Breast epithelium (tissue), 4 donors: Measurements from ENCODE around the gene STAMBPL1. TPM values are rescaled to one million over a fixed set of nuclear protein-coding genes. Genes with fewer than 3 reads are reported as not detected.
A peak's percentile ranks its signal among the peaks of the same experiment; 100 is the strongest.

Source experiments
- DNase-seq, 2 donors: peaks; one replicate each; pipeline ENCODE4 v3.0.0-alpha.2; 2019; ENCODE audit warnings: low spot score in 2 of 2
- H3K27ac ChIP-seq, 2 donors: fragments of 200-600 bp; sonication (generic) in 1 of 2; one replicate each; pipeline ENCODE4 v1.5.1; 2016 to 2019; ENCODE audit warnings: mild to moderate bottlenecking in 1 of 2
- H3K27me3 ChIP-seq, 2 donors: fragments of 200-600 bp; sonication (generic) in 1 of 2; one replicate each; pipeline versions ENCODE4 v1.5.1 to v1.6.0; 2017 to 2019; ENCODE audit warnings: control low read depth in 1 of 2, mild to moderate bottlenecking in 1 of 2
- H3K36me3 ChIP-seq: fragments of 200-600 bp; one replicate; pipeline ENCODE4 v1.5.1; 2019
- H3K4me1 ChIP-seq, 2 donors: fragments of 200-600 bp; sonication (generic); one replicate each; pipeline ENCODE4 v1.5.1; 2016 to 2019; ENCODE audit warnings: control low read depth in 1 of 2
- H3K4me3 ChIP-seq, 3 donors: fragments of 200-600 bp; sonication (generic); 1 replicate in 2 of 3; 2 replicates in 1 of 3; pipeline ENCODE4 v1.5.1; 2016 to 2019; ENCODE audit warnings: mild to moderate bottlenecking in 3 of 3, moderate library complexity in 2 of 3
- H3K9me3 ChIP-seq, 2 donors: fragments of 200-600 bp; sonication (generic) in 1 of 2; one replicate each; pipeline ENCODE4 v1.5.1; 2016 to 2019; ENCODE audit warnings: control low read depth in 1 of 2
- POLR2A ChIP-seq: fragments of 450-650 bp; IDR thresholded peaks from one replicate; pipeline ENCODE4 v1.6.1; 2016; ENCODE audit warnings: antibody characterized with exemption, mild to moderate bottlenecking, moderate library complexity
- POLR2AphosphoS5 ChIP-seq, 3 donors: sonication (generic); formaldehyde crosslinking; IDR thresholded peaks; one replicate each; pipeline ENCODE4 v1.6.1; 2017; ENCODE audit warnings: antibody characterized with exemption in 3 of 3
- intact Hi-C: fragments of 100-400 bp; cut with DNase I; formaldehyde crosslinking; loops from one replicate; pipeline ENCODE4 v1.15.1; 2023; ENCODE audit warnings: low total_unique reads
- total RNA-seq, 3 donors: library from RNA; depleted of rRNA; stranded (reverse); fragments of >200 nt; gene quantifications; one replicate each; pipeline ENCODE4 v1.1.0, GENCODE V29; 2016
- TF ChIP-seq, protein P1 (sequence below), 3 donors: fragments of 450-650 bp; IDR thresholded peaks; one replicate each; pipeline ENCODE4 v1.5.1; 2016 to 2017; ENCODE audit warnings: antibody characterized with exemption in 3 of 3, mild to moderate bottlenecking in 3 of 3, moderate library complexity in 3 of 3

STAMBPL1 gene
- total RNA-seq, 3 donors from 2014 or later: 17.1 to 21.0 (median 17.9) TPM

DNA sequence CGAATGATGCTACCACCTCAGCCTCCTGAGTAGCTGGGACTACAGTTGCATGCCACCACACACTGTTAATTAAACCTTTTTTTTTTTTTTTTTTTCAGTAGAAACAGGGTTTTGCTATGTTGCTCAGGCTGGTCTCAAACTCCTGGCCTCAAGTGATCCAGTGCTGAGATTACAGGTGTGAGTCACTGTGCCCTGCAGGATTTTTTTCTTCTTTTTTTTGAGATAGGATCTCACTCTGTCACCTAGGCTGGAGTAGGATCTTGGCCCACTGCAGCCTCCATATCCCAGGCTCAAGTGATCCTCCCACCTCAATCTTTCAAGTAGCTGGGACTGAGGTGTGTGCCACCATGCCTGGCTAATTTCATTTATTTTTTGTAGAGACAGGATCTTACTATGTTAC is 66.2 kb downstream of the STAMBPL1 start:
- DNase-seq: no peak
- Histone ChIP-seq H3K36me3 (no peaks in the 10 kb centered on the region), H3K4me3 (peak overlapping the region in 1 of 3 donors; percentile 13), H3K27me3 (no peaks in the 10 kb centered on the region), H3K27ac (no peak overlapping the region), H3K4me1 (no peaks in the 10 kb centered on the region), H3K9me3 (no peaks in the 10 kb centered on the region)
- TF ChIP-seq POLR2A: no peak
- TF ChIP-seq, protein P1, sequence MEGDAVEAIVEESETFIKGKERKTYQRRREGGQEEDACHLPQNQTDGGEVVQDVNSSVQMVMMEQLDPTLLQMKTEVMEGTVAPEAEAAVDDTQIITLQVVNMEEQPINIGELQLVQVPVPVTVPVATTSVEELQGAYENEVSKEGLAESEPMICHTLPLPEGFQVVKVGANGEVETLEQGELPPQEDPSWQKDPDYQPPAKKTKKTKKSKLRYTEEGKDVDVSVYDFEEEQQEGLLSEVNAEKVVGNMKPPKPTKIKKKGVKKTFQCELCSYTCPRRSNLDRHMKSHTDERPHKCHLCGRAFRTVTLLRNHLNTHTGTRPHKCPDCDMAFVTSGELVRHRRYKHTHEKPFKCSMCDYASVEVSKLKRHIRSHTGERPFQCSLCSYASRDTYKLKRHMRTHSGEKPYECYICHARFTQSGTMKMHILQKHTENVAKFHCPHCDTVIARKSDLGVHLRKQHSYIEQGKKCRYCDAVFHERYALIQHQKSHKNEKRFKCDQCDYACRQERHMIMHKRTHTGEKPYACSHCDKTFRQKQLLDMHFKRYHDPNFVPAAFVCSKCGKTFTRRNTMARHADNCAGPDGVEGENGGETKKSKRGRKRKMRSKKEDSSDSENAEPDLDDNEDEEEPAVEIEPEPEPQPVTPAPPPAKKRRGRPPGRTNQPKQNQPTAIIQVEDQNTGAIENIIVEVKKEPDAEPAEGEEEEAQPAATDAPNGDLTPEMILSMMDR (IDR thresholded peaks at IDR 0.05): no peak
- TF ChIP-seq POLR2AphosphoS5 (IDR thresholded peaks at IDR 0.05): no peak
- intact Hi-C loops: no loop called here

DNA sequence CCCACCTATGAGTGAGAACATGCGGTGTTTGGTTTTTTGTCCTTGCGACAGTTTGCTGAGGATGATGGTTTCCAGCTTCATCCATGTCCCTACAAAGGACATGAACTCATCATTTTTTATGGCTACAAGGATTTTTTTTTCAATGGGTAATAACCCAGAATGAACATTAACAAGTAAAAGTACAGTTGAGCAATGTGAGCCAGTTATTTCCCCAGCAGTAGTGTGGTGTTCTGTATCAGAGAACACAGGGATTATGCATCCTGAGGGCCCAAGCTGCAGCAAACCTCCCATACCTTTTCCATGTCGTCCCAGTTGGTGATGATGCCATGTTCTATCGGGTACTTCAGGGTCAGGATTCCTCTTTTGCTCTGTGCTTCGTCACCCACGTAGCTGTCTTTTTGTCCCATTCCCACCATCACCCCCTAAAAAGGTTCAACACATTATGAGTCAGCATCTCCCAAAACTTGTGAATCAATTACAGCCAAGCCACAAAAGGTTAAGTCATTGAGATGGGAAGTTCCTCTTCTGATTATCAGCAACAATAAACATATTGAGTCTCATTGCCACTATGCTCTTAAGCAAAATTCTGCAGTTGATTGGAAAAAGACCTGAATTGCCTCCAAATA is 67.0 kb downstream of the STAMBPL1 start:
- peak overlapping the region; percentile 26 to 45 (median 29) for H3K4me3 ChIP-seq
- intact Hi-C loops: no loop called here
- no peaks in the 10 kb centered on the region for H3K36me3 ChIP-seq
- H3K27me3 ChIP-seq: no peaks in the 10 kb centered on the region
- H3K27ac ChIP-seq: peak overlapping the region in 1 of 2 donors; percentile 40
- H3K9me3 ChIP-seq: no peaks in the 10 kb centered on the region
- TF ChIP-seq POLR2A (no peak), POLR2AphosphoS5 (IDR thresholded peaks at IDR 0.05) (no peak)
- TF ChIP-seq, protein P1 (IDR thresholded peaks at IDR 0.05): no peak
- no peaks in the 10 kb centered on the region for H3K4me1 ChIP-seq
- DNase-seq: no peak

GRCh38 chr10:88949051-88949450 is 69.0 kb downstream of the STAMBPL1 start:
- H3K4me3 ChIP-seq: peak overlapping the region; percentile 26 to 65 (median 45)
- intact Hi-C loops: no loop called here
- no peaks in the 10 kb centered on the region for H3K9me3 ChIP-seq

DNA sequence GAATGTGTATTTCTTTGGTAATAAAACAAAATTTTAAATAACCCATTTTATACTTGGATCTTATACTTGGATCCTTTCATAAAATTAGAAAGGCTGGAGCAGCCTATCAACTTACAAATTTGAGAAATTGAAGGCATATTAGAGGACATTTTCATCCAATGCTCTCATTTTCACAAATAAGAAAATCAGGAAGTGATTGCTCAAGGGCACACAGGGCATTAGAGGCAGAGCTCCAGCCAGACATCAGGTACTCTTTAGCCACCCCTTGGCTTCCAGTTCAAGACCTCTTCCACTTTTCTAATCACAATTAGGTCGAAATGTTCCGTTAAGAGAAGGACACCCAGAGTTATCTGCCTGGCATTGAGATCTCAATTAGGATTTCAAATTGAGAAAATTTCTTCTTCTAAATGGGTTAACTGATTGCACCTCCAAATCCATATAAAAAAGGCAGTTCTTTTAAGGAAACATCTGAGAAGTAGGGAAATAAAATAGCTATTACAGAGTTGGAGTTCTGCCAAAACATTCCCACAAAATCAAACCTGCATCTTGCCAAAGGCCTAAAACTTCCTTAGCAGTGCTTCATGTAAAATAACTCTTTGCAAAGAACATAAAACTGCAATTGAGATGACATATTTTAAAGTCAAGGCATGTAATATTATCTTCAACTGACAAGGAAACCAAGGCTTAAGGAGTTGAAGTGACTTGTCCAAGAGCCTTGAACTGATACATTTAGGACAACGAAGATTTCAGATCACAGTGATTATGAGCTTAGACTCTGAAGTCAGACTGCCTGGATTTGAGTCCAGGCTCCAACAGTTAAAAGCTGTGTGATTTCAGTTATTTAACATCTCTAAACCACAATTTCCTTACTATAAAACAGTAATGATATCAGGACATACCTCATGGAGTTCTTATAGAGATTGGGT is 70.1 kb downstream of the STAMBPL1 start:
- no peaks in the 10 kb centered on the region for H3K27me3 ChIP-seq
- no peaks in the 10 kb centered on the region for H3K4me1 ChIP-seq
- intact Hi-C loops: no loop called here
- H3K27ac ChIP-seq: peak overlapping the region; percentile 87 to 92
- no peaks in the 10 kb centered on the region for H3K36me3 ChIP-seq
- peak overlapping the region; percentile 26 to 65 (median 45) for H3K4me3 ChIP-seq
- no peak for TF ChIP-seq POLR2A
- TF ChIP-seq, protein P1 (IDR thresholded peaks at IDR 0.05): no peak
- no peak for TF ChIP-seq POLR2AphosphoS5 (IDR thresholded peaks at IDR 0.05)
- no peak for DNase-seq
- H3K9me3 ChIP-seq: no peaks in the 10 kb centered on the region

More at GRCh38 chr10:88949051-88949450, 69.0 kb downstream of the STAMBPL1 start:
- no peak for DNase-seq
- TF ChIP-seq, protein P1 (IDR thresholded peaks at IDR 0.05): no peak
- TF ChIP-seq POLR2AphosphoS5 (IDR thresholded peaks at IDR 0.05) (no peak), POLR2A (no peak)
- Histone ChIP-seq H3K27me3 (no peaks in the 10 kb centered on the region), H3K4me1 (no peaks in the 10 kb centered on the region), H3K36me3 (no peaks in the 10 kb centered on the region), H3K27ac (peak overlapping the region; percentile 65 to 67)
